Cardiac muscle cell (in vitro differentiated cells and primary cell): ENCODE data around the gene ELAVL3. TPM values are rescaled to one million over a fixed set of nuclear protein-coding genes. Genes with fewer than 3 reads are reported as not detected.

Experiments
- DNase-seq, 2 donors: peaks; one replicate each; pipeline versions ENCODE4 v3.0.0 to v3.0.0-alpha.2; 2010 to 2017; ENCODE audit warnings: low read depth in 1 of 2, low spot score in 1 of 2
- H3K27ac ChIP-seq: fragments of 200-600 bp; sonication (generic); 2 replicates; pipeline ENCODE4 v1.5.1; 2016
- H3K27me3 ChIP-seq: fragments of 200-600 bp; sonication (generic); 2 replicates; pipeline ENCODE4 v1.6.0; 2016; ENCODE audit warnings: control low read depth
- H3K36me3 ChIP-seq: fragments of 200-600 bp; sonication (generic); 2 replicates; pipeline ENCODE4 v1.5.1; 2016; ENCODE audit warnings: control low read depth
- H3K4me1 ChIP-seq: fragments of 200-600 bp; sonication (generic); 2 replicates; pipeline ENCODE4 v1.8.1; 2017; ENCODE audit warnings: low read depth, mild to moderate bottlenecking, mixed run types
- H3K4me3 ChIP-seq: fragments of 200-600 bp; sonication (generic); 2 replicates; pipeline ENCODE4 v1.5.1; 2016; ENCODE audit warnings: mild to moderate bottlenecking
- H3K9me3 ChIP-seq: fragments of 200-600 bp; sonication (generic); 2 replicates; pipeline ENCODE4 v1.5.1; 2017; ENCODE audit warnings: low read depth, mild to moderate bottlenecking, control low read depth
- polyA plus RNA-seq: library from polyadenylated mRNA; unstranded; fragments of >200 nt; fragmentation: Nextera tagmentation; extraction: Ambion mirVana; gene quantifications from 2 replicates; pipeline ENCODE4 v1.2.1, GENCODE V29; 2016
- total RNA-seq: library from RNA; depleted of rRNA; stranded (reverse); fragments of >200 nt; gene quantifications from 2 replicates; pipeline ENCODE4 v1.2.3, GENCODE V29; 2016
- TF ChIP-seq, protein P1 (sequence below): IDR thresholded peaks from 2 replicates; pipeline ENCODE4 v1.5.1; 2012; ENCODE audit warnings: low read depth, mild to moderate bottlenecking, low read length

The ELAVL3 gene
- total and polyA plus RNA-seq, 2 experiments from 2014 or later: 0.09 to 0.10 TPM

DNA sequence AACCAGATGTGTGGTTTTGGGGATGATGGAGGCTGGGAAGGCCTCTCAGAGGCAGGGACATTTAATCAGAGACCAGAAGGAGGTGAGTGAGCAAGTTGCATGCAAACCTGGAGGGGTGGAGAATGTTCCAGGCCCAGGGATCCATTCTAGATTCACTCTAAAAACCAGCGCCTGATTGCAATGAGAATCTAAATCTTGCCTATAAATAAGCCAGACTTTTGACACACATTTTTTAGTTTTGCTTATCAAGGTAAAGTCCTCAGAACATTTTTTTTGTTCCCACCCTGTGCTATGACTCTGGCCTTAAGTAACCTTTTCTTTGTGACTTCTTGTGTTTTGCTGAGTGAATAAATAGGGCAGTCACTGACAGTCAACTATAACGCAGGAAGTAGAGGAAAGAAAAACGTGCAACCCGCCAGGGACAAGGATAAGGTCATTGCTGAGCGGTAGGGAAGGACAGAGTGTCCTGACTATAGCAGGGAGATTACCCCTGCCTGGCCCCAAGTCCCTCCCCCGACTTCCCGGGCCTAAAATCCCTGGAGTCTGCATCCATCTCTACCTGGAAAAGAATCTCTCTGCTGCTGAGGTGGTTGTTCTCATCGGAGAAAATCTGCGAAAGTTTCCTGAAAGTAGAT lies 76.1 kb downstream of the ELAVL3 start:
- Histone ChIP-seq H3K4me1 (peaks cover 7% of the 10 kb centered on the region), H3K9me3 (no peaks in the 10 kb centered on the region), H3K4me3 (no peak overlapping the region), H3K27ac (peak overlapping the region; percentile 48), H3K27me3 (no peaks in the 10 kb centered on the region), H3K36me3 (no peaks in the 10 kb centered on the region)
- DNase-seq: no peak
- TF ChIP-seq, protein P1, sequence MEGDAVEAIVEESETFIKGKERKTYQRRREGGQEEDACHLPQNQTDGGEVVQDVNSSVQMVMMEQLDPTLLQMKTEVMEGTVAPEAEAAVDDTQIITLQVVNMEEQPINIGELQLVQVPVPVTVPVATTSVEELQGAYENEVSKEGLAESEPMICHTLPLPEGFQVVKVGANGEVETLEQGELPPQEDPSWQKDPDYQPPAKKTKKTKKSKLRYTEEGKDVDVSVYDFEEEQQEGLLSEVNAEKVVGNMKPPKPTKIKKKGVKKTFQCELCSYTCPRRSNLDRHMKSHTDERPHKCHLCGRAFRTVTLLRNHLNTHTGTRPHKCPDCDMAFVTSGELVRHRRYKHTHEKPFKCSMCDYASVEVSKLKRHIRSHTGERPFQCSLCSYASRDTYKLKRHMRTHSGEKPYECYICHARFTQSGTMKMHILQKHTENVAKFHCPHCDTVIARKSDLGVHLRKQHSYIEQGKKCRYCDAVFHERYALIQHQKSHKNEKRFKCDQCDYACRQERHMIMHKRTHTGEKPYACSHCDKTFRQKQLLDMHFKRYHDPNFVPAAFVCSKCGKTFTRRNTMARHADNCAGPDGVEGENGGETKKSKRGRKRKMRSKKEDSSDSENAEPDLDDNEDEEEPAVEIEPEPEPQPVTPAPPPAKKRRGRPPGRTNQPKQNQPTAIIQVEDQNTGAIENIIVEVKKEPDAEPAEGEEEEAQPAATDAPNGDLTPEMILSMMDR: no peak

DNA sequence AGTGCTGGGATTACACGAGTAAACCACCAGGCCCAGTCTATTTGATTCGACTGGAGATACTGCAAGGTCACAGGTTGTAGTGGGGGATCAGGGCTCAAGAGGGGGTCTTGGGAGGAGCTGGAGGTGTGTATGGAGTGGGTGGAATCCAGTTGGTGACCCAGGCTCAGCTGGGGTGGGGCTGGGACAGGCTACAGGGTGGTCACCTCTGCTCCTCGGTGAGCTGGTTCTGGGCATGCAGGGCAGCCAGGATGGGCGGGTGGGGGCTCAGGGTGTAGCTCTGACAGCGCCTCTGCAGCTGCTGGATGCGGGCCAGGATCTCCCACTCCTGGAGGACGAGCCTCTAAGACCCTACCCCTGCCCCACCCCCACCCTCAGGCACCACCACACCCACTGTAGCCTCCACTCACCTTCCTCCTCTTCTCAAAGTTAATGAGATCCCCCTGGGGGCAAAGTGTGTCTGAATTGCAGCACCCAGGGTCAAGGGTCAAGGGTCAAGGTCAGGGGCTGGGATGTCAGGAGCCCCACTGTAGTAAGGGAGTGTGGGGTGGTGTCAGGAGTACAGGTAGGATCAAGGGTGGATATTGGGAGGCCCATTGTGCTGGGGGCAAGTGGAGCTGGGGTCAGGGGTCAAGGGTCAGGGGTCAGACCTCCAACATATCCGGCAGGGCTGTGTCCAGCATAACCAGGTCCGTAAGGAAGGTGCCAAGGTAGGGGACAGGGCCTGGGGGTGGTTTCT lies 78.9 kb downstream of the ELAVL3 start:
- no peak overlapping the region for H3K27ac ChIP-seq
- no peak overlapping the region for H3K4me3 ChIP-seq
- TF ChIP-seq, protein P1: no peak
- DNase-seq: no peak
- peaks cover 7% of the 10 kb centered on the region for H3K4me1 ChIP-seq
- H3K27me3 ChIP-seq: no peaks in the 10 kb centered on the region
- H3K9me3 ChIP-seq: no peaks in the 10 kb centered on the region
- H3K36me3 ChIP-seq: no peaks in the 10 kb centered on the region

Other genes starting within 250 kb of the ELAVL3 start
- 1.5 TPM in 1 of 2 replicates, not detected in the other for gene ANGPTL8, start 241.4 kb downstream of the ELAVL3 start, total RNA-seq
- 0.71 and 1.7 TPM in 2 replicates for gene ANGPTL8, start 241.4 kb downstream of the ELAVL3 start, polyA plus RNA-seq
- gene DOCK6, start 218.5 kb downstream of the ELAVL3 start, total RNA-seq: 9.1 and 75.6 TPM in 2 replicates
- 12.2 and 21.5 TPM in 2 replicates for gene DOCK6, start 218.5 kb downstream of the ELAVL3 start, polyA plus RNA-seq
- not detected in 2 replicates for gene TSPAN16, start 184.9 kb downstream of the ELAVL3 start, total RNA-seq
- gene TSPAN16, start 184.9 kb downstream of the ELAVL3 start, polyA plus RNA-seq: not detected in 2 replicates
- 14.6 and 19.1 TPM in 2 replicates for gene RAB3D, start 141.4 kb downstream of the ELAVL3 start, total RNA-seq
- gene RAB3D, start 141.4 kb downstream of the ELAVL3 start, polyA plus RNA-seq: 10.2 and 10.8 TPM in 2 replicates
- gene TMEM205, start 134.8 kb downstream of the ELAVL3 start, total RNA-seq: 137 and 250 TPM in 2 replicates
- 110 and 154 TPM in 2 replicates for gene TMEM205, start 134.8 kb downstream of the ELAVL3 start, polyA plus RNA-seq
- 3.8 and 9.3 TPM in 2 replicates for gene CCDC159, start 134.5 kb downstream of the ELAVL3 start, total RNA-seq
- 8.7 and 9.7 TPM in 2 replicates for gene CCDC159, start 134.5 kb downstream of the ELAVL3 start, polyA plus RNA-seq
- 7.3 and 13.4 TPM in 2 replicates for gene PLPPR2, start 125.6 kb downstream of the ELAVL3 start, total RNA-seq
- gene PLPPR2, start 125.6 kb downstream of the ELAVL3 start, polyA plus RNA-seq: 14.9 and 15.6 TPM in 2 replicates
- gene SWSAP1, start 106.4 kb downstream of the ELAVL3 start, total RNA-seq: 2.1 and 5.4 TPM in 2 replicates
- 7.2 and 7.5 TPM in 2 replicates for gene SWSAP1, start 106.4 kb downstream of the ELAVL3 start, polyA plus RNA-seq
- gene EPOR, start 96.7 kb downstream of the ELAVL3 start, total RNA-seq: 47.1 and 53.7 TPM in 2 replicates
- 46.8 and 54.0 TPM in 2 replicates for gene EPOR, start 96.7 kb downstream of the ELAVL3 start, polyA plus RNA-seq
- gene RGL3, start 61.7 kb downstream of the ELAVL3 start, total RNA-seq: 29.2 and 52.1 TPM in 2 replicates
- 32.2 and 38.9 TPM in 2 replicates for gene RGL3, start 61.7 kb downstream of the ELAVL3 start, polyA plus RNA-seq
- gene ODAD3, start 45.9 kb downstream of the ELAVL3 start, total RNA-seq: 3.8 and 3.9 TPM in 2 replicates
- gene ODAD3, start 45.9 kb downstream of the ELAVL3 start, polyA plus RNA-seq: 3.4 and 5.1 TPM in 2 replicates
- 122 and 151 TPM in 2 replicates for gene PRKCSH, start 45.4 kb downstream of the ELAVL3 start, total RNA-seq
- 135 and 162 TPM in 2 replicates for gene PRKCSH, start 45.4 kb downstream of the ELAVL3 start, polyA plus RNA-seq
- gene ZNF653, start 24.8 kb upstream of the ELAVL3 start, total RNA-seq: 13.8 and 19.0 TPM in 2 replicates
- 10.6 and 14.4 TPM in 2 replicates for gene ZNF653, start 24.8 kb upstream of the ELAVL3 start, polyA plus RNA-seq
- 71.5 and 91.3 TPM in 2 replicates for gene ECSIT, start 48.1 kb upstream of the ELAVL3 start, total RNA-seq
- gene ECSIT, start 48.1 kb upstream of the ELAVL3 start, polyA plus RNA-seq: 56.6 and 64.0 TPM in 2 replicates
- 288 and 520 TPM in 2 replicates for gene CNN1, start 57.8 kb upstream of the ELAVL3 start, total RNA-seq
- gene CNN1, start 57.8 kb upstream of the ELAVL3 start, polyA plus RNA-seq: 219 and 388 TPM in 2 replicates
- gene ELOF1, start 78.2 kb upstream of the ELAVL3 start, total RNA-seq: 44.3 and 45.3 TPM in 2 replicates
- 80.2 and 98.6 TPM in 2 replicates for gene ELOF1, start 78.2 kb upstream of the ELAVL3 start, polyA plus RNA-seq
- 1.9 TPM in 1 of 2 replicates, not detected in the other for gene ACP5, start 96.6 kb upstream of the ELAVL3 start, total RNA-seq
- gene ACP5, start 96.6 kb upstream of the ELAVL3 start, polyA plus RNA-seq: 1.1 and 1.2 TPM in 2 replicates
- gene ZNF627, start 116.4 kb upstream of the ELAVL3 start, total RNA-seq: 19.9 and 23.0 TPM in 2 replicates
- 17.5 and 19.4 TPM in 2 replicates for gene ZNF627, start 116.4 kb upstream of the ELAVL3 start, polyA plus RNA-seq